ENCODE measurements around the gene OTUD3. TPM values are rescaled to one million over a fixed set of nuclear protein-coding genes. Genes with fewer than 3 reads are reported as not detected.

The OTUD3 gene
- total RNA-seq, 1 experiment from 2014 or later: 33.9 TPM

- intact Hi-C loops (cut with micrococcal nuclease; ENCODE audit: unreplicated experiment): no loop called here
- CTCF ChIA-PET: no interaction called here
- no TSS peak for BruUV-seq (replicated peaks)
Observed at GRCh38 chr1:19859876-19860275, 22.3 kb upstream of the OTUD3 start.

GRCh38 chr1:19860418-19860817 lies 21.8 kb upstream of the OTUD3 start:
- BruUV-seq (replicated peaks): no TSS peak
- H3K4me3 ChIP-seq (ENCODE audit: low read depth, low read length, poor library complexity, severe bottlenecking): no peak overlapping the region
- CTCF ChIA-PET: no interaction called here
- no peak overlapping the region for H3K27ac ChIP-seq (ENCODE audit: low read depth, low read length, poor library complexity, severe bottlenecking)
- intact Hi-C loops (cut with micrococcal nuclease; ENCODE audit: unreplicated experiment): no loop called here
- H3K9me3 ChIP-seq (ENCODE audit: low read depth, low read length, poor library complexity, severe bottlenecking): no peaks in the 10 kb centered on the region
- POLR2A ChIA-PET (ENCODE audit: low non-redundant PET): no interaction called here
- H3K36me3 ChIP-seq (ENCODE audit: insufficient read depth, low read length, poor library complexity, severe bottlenecking): no peaks in the 10 kb centered on the region
- no peak for TF ChIP-seq CTCF (conservative IDR thresholded peaks at IDR 0.05; ENCODE audit: low read depth, low read length)
- no peak for TF ChIP-seq EZH2 (IDR thresholded peaks at IDR 0.05; ENCODE audit: borderline replicate concordance, low read depth, low read length, poor library complexity, severe bottlenecking)
- DNase-seq (ENCODE audit: low spot score): no peak
- H3K27me3 ChIP-seq (replicated peaks; ENCODE audit: insufficient read depth, low read depth, low read length, poor library complexity): no peaks in the 10 kb centered on the region
- H3K4me1 ChIP-seq (ENCODE audit: insufficient read depth, low read length, poor library complexity, severe bottlenecking): no peaks in the 10 kb centered on the region

More at GRCh38 chr1:19859876-19860275, 22.3 kb upstream of the OTUD3 start:
- H3K4me3 ChIP-seq (ENCODE audit: low read depth, low read length, poor library complexity, severe bottlenecking): no peak overlapping the region
- no peaks in the 10 kb centered on the region for H3K4me1 ChIP-seq (ENCODE audit: insufficient read depth, low read length, poor library complexity, severe bottlenecking)
- H3K36me3 ChIP-seq (ENCODE audit: insufficient read depth, low read length, poor library complexity, severe bottlenecking): no peaks in the 10 kb centered on the region
- no peaks in the 10 kb centered on the region for H3K27me3 ChIP-seq (replicated peaks; ENCODE audit: insufficient read depth, low read depth, low read length, poor library complexity)
- POLR2A ChIA-PET (ENCODE audit: low non-redundant PET): no interaction called here
- no peak for DNase-seq (ENCODE audit: low spot score)
- H3K9me3 ChIP-seq (ENCODE audit: low read depth, low read length, poor library complexity, severe bottlenecking): no peaks in the 10 kb centered on the region
- H3K27ac ChIP-seq (ENCODE audit: low read depth, low read length, poor library complexity, severe bottlenecking): no peak overlapping the region
- no peak for TF ChIP-seq EZH2 (IDR thresholded peaks at IDR 0.05; ENCODE audit: borderline replicate concordance, low read depth, low read length, poor library complexity, severe bottlenecking)
- no peak for TF ChIP-seq CTCF (conservative IDR thresholded peaks at IDR 0.05; ENCODE audit: low read depth, low read length)

GRCh38 chr1:19861034-19861433 lies 21.2 kb upstream of the OTUD3 start:
- POLR2A ChIA-PET (ENCODE audit: low non-redundant PET): no interaction called here
- TF ChIP-seq EZH2 (IDR thresholded peaks at IDR 0.05; ENCODE audit: borderline replicate concordance, low read depth, low read length, poor library complexity, severe bottlenecking) (no peak), CTCF (conservative IDR thresholded peaks at IDR 0.05; ENCODE audit: low read depth, low read length) (no peak)
- intact Hi-C loops (cut with micrococcal nuclease; ENCODE audit: unreplicated experiment): no loop called here
- no peak overlapping the region for H3K27ac ChIP-seq (ENCODE audit: low read depth, low read length, poor library complexity, severe bottlenecking)
- CTCF ChIA-PET: interaction anchor here (1.0 kb wide), 1 partner anchor 12 kb away, joined by 3 read pairs; no protein-coding TSS in a partner anchor
- H3K4me1 ChIP-seq (ENCODE audit: insufficient read depth, low read length, poor library complexity, severe bottlenecking): no peaks in the 10 kb centered on the region
- H3K9me3 ChIP-seq (ENCODE audit: low read depth, low read length, poor library complexity, severe bottlenecking): no peaks in the 10 kb centered on the region
- H3K36me3 ChIP-seq (ENCODE audit: insufficient read depth, low read length, poor library complexity, severe bottlenecking): no peaks in the 10 kb centered on the region
- H3K4me3 ChIP-seq (ENCODE audit: low read depth, low read length, poor library complexity, severe bottlenecking): no peak overlapping the region
- peak; percentile 47 for DNase-seq (ENCODE audit: low spot score)
- H3K27me3 ChIP-seq (replicated peaks; ENCODE audit: insufficient read depth, low read depth, low read length, poor library complexity): no peaks in the 10 kb centered on the region
- no TSS peak for BruUV-seq (replicated peaks)

Data from A673 (cell line).